HG03095 (cell line): ENCODE results near the gene MAP4K4.
"Not testable (repeated sequence)": the region's sequence is repeated elsewhere in the genome, so short reads cannot be mapped to it uniquely, and the experiment has no call there.

ENCODE experiments used
- ATAC-seq: cut with Tn5 transposase; IDR thresholded peaks from one replicate; pipeline ENCODE4 v1.9.1; 2021; ENCODE audit warnings: moderate library complexity; ENCODE audit not compliant: unreplicated experiment

The MAP4K4 gene

DNA sequence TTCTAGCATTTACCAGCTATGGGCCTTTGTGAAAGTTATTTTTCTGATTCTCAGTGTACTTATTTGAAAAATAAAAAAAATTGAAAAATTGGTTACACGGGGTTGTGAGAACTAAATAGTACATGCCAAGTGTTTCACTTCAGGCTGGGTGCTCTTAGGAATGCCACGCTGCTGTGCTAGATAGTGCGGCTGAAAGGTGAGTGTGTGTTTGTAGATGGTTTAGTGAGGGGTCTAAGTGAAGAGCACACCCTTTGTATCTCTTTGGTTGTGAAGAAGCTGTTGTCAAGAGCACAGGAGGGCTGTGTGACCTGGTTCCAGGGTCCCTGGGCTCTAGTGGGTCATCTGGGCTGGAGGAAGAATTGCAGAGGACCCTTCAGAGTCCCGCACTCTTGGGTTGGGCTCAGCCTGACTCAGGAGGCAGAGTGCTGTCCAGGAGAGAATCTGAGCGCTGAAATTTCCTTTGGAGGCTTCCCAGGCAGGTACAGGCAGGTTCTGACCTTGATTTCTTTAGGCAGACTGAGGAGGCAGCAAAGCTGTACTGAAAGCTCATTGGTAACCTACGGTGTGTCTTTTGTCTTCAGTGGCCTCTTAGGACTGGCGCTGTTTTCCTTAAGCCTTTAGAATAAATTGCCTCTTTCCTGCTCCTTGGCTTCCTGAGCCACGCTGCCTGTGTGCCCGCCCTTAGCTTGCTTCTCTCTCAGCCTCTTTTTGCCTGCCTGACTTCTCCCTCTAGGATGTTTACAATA lies 44.4 kb downstream of the MAP4K4 start:
- no peak for ATAC-seq

DNA sequence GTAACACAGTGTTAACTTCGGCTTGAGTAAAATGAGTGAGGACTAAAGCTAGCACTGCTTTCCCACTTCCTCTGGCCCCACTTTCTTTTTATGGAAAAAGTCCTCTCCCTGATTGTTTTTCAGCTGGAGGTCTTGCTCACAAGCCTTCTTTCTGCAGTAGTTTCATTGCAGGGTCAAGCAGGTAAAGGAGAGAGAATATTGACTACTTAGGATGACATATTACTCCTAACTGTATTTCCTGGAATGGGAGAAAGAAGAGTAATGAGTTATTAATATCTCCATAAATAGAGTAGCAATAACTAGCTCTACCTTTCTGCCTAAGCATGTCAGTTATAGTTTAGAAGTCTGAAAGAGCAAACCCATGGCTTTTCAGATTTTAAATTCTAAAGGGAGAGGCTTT lies 45.0 kb downstream of the MAP4K4 start:
- no peak for ATAC-seq

DNA sequence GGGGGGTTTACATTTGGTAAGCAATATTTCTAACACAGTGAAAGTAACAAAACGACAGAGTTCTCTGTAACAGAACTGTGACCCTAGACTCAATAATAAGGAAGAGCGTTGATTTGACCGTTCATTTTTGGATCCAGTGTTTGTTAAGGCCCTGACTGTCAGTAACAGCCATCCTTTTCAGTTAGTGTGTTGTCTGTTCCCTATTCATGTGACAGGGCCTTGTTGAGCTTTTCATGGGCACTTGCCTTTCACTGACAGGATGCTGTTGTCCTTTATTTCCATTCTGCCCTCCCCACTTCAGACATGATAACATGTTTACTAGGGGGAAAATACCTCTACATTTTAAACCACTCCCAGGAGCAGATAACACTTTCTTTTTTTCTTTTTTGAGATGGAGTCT lies 45.8 kb downstream of the MAP4K4 start:
- no peak for ATAC-seq

DNA sequence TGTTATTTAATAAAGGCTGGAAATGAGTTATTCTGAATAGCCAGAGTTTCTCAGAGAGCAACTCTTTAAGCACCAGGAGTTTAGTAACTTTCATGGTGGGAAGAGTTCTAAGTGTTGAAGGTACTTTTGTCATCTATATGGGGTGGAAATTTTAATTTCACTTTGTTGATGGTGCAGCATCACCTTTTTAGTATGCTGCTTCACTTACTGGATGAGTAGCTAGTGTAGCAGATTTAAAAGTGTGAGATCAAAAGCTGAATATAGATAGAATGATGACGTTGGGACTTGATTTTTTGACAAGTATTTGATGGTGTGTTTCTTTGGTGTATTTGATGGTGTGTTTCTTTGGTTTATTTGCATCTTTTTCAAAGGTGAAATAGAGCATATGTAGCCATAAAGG lies 47.3 kb downstream of the MAP4K4 start:
- ATAC-seq, result no peak

DNA sequence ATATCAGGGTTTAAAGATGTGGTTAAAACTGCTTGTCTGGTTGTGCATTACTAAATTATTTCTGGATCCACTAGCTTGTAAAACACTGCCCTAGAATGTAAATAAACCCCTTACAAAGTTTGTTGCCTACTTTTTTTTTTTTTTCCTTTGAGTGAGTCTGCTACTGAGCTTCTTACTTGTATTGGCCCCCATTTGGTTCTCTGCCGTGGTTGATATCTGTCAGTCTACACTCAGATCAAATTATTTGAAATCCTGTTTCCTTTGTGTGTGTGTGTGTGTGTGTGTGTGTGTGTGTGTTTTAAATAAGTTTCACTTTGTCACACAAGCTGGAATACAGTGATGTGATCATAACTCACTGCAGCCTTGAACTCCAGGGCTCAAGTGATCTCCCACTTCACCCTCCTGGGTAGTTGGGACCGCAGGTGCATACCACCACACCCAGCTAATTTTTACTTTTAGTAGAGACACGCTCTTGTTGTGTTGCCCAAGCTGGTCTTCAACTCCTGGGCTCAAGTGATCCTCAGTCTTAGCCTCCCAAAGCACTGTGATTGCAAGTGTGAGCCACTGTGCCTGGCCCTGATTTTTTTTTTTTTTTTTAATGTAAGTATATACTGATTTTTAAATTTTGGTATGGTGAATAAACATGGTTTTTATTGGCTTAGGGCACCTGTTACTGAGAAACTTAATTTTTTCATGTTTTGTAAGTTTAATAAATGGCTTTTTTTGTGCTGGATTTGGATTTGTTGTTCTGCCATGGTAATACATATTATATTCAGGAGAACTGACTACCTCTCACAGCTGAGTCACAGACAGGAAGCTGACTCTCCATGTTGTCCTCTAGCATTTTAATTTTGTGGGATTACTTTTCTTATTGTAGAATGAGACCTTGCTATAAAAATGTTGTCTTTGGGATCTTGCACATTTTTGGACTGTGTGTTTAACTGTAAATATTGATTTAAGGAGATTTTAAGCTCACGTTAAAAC lies 48.5 kb downstream of the MAP4K4 start:
- ATAC-seq, result no peak

DNA sequence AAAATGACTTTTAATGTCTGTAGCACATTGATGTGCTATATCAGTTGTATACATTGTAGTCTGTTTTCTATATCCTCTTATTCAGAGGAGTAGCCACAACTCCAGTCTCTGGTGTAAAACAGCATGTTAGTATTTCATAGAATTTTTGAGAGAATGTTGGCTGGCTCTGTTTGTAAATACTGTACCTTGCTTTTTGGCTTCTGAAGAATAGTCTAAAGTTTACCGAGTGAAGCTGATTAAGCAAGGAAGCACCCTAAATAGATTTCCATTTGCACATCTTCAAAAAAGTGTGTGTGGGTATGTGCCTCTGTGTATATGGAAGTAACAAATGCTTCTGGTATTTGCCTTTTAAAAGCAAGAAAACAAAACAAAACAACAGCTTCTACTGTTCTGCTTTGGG lies 50.5 kb downstream of the MAP4K4 start:
- ATAC-seq, result no peak

DNA sequence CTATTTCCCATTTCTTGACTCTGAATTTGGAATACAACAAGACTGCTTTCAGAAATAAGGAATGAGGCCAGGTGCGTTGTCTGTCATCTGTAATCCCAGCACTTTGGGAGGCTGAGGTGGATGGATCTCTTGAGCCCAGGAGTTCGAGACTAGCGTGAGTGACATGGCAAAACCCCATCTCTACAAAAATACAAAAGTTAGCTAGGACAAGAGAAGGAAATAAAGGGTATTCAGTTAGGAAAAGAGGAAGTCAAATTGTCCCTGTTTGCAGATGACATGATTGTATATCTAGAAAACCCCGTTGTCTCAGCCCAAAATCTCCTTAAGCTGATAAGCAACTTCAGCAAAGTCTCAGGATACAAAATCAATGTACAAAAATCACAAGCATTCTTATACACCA lies 51.0 kb downstream of the MAP4K4 start:
- ATAC-seq, result not testable (repeated sequence)

DNA sequence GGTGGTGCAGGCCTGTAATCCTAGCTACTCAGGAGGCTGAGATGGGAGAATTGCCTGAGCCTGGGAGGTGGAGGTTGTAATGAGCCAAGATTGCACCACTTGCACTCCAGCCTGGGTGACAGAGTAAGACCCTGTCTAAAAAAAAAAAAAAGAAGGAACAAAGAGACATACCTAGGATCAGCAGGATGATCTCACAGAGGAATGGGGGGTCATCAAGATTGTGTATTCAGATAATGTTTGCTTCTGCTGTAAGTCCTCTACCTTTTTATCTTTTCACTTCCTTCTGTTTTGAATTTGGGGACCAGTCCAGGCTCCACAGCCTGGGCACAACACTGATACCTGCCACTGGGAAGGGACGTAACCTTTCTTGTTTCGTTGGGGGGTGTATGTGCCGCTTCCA lies 53.2 kb downstream of the MAP4K4 start:
- no peak for ATAC-seq

DNA sequence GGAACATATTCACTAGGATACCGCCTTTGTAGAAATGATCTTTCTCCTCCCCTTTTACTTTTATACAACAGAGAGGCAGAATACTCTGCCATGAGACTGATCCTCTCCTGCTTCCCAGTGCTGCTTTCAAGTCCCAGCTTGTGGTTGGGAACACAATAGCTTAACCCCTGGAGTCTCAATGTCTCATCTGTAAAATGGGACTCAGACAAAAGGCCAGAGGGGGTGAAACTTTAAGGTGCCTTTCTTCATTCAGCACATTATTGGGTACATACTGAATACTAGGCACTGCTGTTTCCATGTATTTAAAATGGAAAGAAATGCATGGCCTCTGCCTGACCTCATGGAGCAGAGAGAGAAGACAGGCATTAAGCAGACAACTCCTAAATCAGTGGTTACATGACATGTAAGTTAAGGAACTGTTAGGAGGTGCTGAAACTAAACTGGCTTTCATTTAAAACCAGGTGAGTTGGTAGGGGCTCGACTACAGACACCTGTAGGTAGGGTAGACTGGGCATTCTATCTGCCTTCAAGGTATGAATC lies 53.8 kb downstream of the MAP4K4 start:
- ATAC-seq, result no peak

DNA sequence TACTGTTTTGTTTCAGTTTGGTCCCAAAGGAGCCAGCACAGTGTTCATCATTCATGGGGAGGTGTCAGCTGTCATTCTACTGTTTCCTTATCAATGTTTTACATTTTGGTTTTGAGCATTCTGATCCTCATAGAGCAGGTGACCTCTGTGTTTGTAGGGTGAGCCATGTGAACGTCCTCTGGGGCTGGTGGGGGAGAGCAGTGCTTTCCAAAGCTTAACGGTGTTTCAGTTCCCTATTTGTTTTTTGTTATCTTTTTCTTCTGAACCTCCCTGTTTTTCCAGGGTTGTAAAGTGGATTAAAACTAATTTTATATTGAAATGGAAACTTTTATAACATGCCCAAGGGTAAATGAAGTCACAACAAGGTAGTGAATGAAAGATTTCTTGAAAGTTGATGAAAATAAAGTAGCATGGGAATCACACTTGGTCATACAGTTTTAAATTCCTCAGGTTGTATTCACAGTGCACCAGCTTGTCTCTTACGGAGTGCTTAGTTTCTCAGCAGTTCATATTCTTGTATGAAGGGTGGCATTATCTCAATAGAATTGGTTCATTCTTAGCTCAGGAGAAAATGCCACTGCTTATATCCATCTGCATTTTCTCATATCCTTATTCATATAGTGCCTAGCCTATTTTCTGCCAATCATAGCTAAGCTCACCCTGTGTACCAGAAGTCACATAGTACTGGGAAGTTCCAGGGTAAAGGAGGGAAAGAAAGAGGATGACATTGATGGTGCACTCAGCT lies 54.5 kb downstream of the MAP4K4 start:
- ATAC-seq, result peak; percentile 69

DNA sequence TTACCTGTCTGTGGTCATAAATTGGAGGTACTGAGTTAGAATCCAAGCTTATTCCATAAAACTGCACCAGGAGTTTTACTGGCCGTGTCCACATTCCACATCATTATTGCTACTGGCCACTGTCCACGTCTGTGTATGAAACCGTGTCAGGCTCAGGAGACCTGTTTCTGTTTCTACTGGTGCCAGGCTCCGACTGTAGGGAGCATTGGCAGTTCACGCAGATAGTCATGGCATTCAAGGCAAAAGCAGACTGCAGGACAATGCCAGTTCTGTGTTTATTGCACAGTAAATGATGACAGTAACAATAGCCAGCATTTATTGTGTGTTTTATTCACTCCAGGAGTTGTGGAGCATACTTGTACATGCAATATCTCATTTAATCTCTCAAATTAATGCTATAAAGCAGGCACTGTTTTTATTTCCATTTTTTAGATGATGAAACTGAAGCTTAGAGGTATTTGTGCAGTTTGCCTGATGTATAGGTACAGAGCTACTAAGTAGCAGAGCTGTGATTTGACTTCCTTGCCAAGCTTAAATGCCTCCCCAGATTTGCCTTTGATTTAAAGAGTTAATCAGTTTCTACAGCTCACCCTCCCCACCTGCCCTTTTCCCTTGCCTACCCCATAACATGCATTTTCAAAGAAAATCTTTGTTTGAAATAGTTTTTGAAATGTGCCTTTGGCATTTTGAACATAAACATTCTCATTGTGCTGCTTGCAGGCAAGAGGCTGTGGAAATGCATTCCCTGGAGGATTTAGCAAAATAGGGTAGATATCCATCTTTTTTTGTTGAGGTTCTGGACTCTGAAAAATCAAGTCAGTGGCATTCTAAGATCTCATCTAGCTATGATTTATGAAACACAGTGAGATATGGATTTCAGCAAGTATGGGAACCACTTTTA lies 55.5 kb downstream of the MAP4K4 start:
- no peak for ATAC-seq

DNA sequence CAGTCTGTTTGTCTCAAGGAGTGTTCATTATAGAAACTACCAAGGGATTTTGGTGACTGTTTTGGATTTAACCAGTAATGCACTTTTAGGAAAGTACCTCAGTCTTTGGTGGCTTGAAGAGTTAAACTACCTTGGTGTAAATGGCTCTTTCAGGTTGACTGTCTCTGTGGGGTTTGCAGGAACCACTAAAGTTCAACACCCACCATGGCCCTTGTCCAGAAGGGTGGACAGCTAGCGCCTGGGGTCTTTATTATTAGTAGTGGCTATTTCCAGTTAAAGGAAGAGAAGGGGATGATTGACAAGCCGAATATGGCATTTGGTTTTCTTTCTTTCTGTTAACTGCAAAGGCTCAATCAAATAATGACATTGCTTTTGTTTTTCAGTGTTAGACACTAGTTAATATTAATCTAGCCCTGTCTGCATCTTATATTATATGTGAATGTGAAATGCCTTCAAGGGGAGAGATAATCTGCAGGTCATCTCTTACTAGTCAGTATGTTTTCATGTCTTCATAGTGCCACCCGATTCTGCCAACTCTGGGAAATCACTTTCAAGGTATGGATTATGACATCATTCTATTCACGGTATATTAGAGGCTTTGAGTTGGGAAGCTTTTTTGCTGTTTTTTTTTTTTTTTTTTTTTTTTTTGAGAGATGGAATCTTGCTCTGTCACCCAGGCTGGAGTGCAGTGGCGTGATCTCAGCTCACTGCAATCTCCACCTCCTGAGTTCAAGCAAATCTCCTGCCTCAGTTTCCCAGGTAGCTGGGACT lies 56.4 kb downstream of the MAP4K4 start:
- no peak for ATAC-seq

DNA sequence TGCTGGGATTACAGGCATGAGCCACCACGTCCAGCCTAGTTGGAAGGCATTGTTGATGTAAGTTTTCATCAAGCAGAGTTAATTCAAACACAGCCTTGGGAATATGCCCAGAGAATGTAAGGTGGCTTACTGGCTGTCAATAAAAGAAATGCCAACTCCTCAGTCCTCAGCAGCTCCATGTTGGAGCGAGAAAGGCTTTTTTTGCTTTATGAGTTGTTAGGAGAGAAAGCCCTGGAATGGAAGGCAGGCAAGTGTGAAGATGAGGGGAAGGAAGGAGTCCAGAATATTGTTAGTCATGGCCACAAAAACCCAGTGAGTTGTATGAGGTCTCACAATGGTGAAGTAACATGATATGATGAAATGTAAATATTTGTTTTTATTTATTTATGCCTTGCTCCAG lies 57.1 kb downstream of the MAP4K4 start:
- no peak for ATAC-seq

DNA sequence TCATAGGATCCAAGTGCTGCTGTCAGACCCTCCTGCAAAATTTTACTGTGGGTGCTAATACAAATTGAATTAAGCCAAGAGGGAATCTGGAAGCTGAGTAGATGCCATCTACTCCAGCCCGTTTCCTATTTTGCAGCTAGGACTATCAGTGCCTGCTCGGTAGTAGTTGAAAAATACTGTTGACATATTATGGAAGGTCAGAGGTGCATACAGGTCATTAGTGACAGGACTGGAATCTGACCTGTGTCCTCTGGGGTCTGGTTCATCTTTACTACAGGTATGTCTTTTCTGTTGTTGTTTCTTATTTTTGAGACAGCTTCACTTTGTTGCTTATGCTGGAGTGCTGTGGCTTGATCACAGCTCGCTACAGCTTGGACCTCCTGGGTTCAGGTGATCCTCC lies 58.8 kb downstream of the MAP4K4 start:
- ATAC-seq, result no peak

DNA sequence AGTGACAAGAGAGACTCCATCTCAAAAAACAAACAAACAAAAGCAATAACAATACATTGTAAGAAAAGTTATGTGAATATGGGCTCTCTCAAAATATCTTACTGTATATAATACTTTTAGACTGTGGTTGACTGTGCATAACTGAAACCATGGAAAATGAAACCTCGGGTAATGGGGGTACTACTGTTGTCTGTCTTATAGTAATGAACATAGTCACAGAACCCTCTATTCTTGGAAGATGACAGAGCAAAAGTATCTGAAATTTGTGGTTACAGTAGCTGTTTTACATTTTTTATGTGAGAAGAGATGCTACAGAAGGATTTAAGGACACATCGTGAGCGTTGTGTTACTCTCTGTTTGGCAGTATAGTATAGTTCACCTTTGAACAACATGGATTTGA lies 60.5 kb downstream of the MAP4K4 start:
- ATAC-seq, result no peak

DNA sequence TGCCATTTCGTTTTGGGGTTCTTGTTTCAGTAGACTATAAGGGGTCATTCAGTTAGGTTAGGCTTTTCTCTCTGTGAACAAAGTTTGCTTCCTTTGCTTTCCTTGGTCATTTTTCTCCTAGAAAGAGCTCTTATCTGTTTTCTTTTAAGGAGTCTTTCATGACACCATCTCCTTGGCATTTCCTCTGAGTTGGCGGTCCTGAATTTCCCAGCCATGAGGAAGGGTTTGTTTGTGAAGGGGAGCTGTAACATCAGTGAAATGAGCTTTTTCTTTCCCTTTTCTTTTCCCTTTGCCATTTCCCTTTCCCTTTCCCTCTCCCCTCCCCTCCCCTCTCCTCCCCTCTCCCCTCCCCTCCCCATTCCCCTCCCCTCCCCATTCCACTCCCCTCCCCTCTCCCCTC lies 61.7 kb downstream of the MAP4K4 start:
- no peak for ATAC-seq

DNA sequence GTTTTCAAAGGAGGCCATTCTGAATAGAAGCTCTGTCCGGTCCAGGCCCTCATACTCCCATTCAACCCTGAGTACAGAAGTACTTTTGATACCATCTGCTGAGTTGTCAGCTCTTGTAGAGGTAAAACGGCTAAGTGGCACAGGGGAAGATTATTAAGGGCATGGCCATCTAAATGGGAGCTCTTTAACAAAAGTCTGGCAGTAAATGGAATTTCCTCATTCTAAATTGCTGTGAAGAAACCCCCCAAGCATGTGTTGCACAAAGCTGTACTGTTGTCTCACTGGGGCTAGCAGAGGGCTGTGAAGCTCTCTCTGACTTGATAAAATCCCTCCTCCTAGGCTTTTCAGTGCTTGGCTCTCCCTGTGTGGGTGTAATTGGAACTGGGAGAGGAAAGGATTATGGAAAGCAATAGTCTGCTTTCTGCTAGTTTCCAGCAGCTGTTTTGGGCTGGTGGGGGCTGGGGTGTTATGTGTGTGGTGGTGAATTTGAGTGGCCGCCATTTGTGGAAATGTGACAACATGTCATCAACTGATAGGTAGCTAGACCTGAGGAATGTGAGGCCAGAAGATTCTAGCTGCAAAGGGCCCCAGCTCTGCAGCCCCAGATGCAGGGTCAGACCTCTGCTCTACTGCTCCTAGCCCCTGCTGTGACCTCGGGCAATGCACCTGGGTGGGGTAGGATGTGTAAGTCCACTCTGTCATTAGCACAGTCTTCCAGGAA lies 65.1 kb downstream of the MAP4K4 start:
- no peak for ATAC-seq

DNA sequence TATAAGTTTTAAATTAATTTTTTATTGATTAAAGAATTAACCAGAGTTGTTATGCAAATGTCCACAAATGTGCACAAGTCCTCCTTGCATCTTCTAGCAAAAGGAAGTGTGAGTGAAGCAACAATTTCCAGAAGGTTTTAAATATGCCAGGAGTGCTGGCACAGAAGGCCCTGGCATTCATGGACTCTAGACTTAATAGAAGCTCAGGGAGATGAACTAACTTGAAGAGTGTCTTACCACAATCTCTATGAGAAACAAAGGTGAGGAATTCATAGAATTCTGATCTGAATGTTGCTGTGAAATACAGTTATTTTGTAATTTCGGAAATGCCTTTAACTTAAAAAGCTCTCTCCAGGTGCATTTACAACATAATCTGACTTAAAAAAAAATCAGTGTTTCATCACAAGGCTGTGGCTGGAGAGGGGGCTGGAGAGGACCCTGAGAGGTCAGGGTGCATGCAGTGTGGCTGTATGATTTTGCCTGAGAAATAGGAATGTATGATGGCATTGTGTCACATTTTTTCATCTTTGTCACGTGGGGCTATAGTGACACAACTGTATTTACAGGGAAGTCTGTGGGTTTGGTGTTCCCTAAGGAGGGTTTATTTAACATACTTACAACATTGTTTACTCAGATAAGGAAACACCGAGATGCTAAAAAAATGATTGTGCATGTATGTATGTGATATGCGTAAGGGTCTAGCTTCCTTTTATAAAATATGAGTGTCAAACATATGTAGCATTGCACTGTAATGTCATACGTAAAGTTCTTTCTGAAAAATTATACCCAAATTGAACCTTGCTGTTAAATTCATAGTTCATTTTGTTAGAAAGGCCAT lies 66.2 kb downstream of the MAP4K4 start:
- no peak for ATAC-seq
